Retinal pigment epithelial cell (primary cell): Measurements from ENCODE around the gene TWSG1.
"Not testable (repeated sequence)": the region's sequence is repeated elsewhere in the genome, so short reads cannot be mapped to it uniquely, and the experiment has no call there.

Source experiments
- DNase-seq: peaks from one replicate; pipeline ENCODE4 v3.0.0-alpha.2; 2010; ENCODE audit warnings: low read depth
- H3K4me3 ChIP-seq: 2 replicates; pipeline ENCODE4 v1.5.1; 2011; ENCODE audit warnings: mild to moderate bottlenecking, low read length, control low read depth, moderate library complexity
- CTCF ChIP-seq: conservative IDR thresholded peaks from 2 replicates; pipeline ENCODE4 v1.5.1; 2011; ENCODE audit warnings: low read depth, low read length, control low read depth, inconsistent platforms

TWSG1 gene

GRCh38 chr18:9421901-9422327 lies 87.3 kb downstream of the TWSG1 start:
- no peak for TF ChIP-seq CTCF
- no peak for DNase-seq
- H3K4me3 ChIP-seq = no peak overlapping the region

DNA sequence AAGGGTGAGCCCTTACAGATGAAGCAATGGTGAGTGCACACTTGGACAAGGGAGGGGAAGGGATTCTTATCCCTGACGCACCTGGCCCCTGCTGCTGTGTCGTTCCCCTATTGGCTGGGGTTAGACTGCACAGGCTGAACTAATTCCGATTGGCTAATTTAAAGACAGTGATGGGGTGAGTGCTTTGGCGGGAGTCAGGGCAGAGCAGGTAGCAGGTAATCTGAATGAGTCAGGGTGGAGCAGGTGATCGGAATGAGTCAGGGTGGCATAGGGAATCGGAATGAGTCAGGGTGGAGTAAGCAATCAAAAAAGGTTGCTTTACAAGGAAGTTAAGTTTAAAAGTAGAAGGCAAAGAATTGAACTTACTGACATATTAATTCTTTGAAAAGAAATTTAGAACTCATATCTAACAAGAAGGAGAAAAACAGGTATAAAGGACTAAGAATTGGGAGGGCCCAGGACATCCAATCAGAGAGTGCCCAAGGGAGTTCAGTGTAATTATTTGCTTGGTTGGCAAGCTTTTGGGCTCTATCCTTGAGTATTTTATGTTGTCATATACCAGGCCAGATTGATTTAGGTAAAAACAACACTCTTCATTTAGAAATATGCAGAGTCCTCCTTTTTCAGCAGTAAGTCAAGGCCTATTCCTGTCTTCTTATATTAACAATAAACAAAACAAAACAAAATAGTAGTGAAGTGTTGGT lies 88.4 kb downstream of the TWSG1 start:
- H3K4me3 ChIP-seq = no peak overlapping the region
- no peak for TF ChIP-seq CTCF
- DNase-seq = no peak

- not testable (repeated sequence) for H3K4me3 ChIP-seq, DNase-seq
These were observed 89.1 kb downstream of the TWSG1 start for GRCh38 chr18:9423648-9424047.

DNA sequence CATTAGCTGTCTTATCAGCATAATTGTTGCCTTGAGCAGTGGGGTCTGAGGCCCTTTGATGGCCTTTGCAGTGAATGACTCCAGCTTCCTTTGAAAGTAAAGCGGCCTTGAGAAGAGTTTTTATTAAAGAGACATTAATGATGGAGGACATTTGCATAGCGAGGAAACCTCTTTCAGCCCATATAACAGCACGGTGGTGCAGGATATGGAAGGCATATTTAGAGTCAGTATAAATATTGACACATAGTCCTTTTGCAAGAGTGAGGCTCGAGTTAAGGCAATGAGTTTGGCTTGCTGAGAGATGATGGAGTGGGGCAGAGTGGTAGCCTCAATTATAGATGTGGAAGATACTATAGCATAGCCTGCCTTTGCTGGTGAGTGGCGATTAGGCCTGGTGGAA lies 89.7 kb downstream of the TWSG1 start:
- not testable (repeated sequence) for DNase-seq, H3K4me3 ChIP-seq

DNA sequence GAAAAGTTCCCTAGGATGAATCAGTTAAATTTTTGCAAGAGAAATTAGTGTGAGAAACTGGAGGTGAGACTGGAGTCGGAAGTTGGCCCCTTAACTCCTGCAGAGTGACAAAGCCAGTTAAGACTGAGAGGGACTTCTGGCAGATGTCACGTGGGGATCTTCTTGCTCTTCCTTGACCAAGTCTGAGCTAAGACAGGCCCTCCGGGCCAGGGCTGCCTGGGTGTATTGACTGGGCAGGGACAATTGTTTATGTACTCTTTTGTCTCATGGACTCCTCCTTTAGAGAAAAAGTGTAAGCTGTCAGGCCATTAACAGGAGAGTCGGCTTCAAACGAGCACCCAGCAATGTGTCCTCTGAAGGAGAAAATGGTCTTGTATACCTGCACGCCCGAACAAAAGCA lies 92.2 kb downstream of the TWSG1 start:
- no peak overlapping the region for H3K4me3 ChIP-seq
- no peak for TF ChIP-seq CTCF
- DNase-seq = no peak

DNA sequence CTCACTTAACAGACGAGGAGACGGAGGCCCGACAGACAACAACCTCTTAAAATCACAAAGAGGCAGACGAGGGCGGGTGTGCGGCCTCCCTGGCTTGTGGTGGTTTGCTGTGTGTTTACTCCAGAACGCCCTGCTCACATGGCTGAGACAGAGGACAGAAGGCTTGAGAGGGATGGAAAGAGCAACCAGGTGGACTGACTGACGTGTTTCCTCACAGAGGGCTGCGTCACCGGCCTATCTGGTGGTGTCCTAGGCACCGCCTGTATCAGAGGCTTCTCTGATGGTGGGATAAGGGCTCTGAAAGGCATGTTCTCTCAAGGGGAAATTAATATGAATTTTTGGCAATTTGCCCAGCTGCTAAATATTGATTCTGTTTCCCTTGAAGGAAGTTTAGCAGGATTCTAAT lies 93.7 kb downstream of the TWSG1 start:
- no peak for DNase-seq
- no peak overlapping the region for H3K4me3 ChIP-seq
- TF ChIP-seq CTCF = no peak

GRCh38 chr18:9428862-9429661 lies 94.5 kb downstream of the TWSG1 start:
- DNase-seq = no peak
- no peak for TF ChIP-seq CTCF
- no peak overlapping the region for H3K4me3 ChIP-seq

- TF ChIP-seq CTCF = no peak
- H3K4me3 ChIP-seq = no peak overlapping the region
- no peak for DNase-seq
These were observed 95.1 kb downstream of the TWSG1 start for GRCh38 chr18:9429662-9429993.

- not testable (repeated sequence) for DNase-seq, H3K4me3 ChIP-seq
These were observed 95.7 kb downstream of the TWSG1 start for GRCh38 chr18:9430315-9430714.
